HL-60 (cell line): ENCODE measurements around the gene TGM1.
"Not testable (repeated sequence)": the region's sequence is repeated elsewhere in the genome, so short reads cannot be mapped to it uniquely, and the experiment has no call there.

Source experiments
- DNase-seq, 2 experiments: peaks; one replicate each; pipeline ENCODE4 v3.0.0-alpha.2; 2010 to 2020; ENCODE audit warnings: low read depth in 1 of 2, low spot score in 1 of 2
- H3K27ac ChIP-seq: fragments of 250-450 bp; sonication (Bioruptor Pico); replicated peaks from 2 replicates; pipeline ENCODE4 v1.5.1; 2020; ENCODE audit warnings: mild to moderate bottlenecking, moderate library complexity
- H3K27me3 ChIP-seq: fragments of 250-450 bp; sonication (Bioruptor Pico); 2 replicates; pipeline ENCODE4 v1.5.1; 2021; ENCODE audit warnings: mild to moderate bottlenecking, moderate library complexity; ENCODE audit not compliant: insufficient read depth, poor library complexity, severe bottlenecking
- H3K4me3 ChIP-seq: replicated peaks from 2 replicates; pipeline ENCODE4 v1.5.1; 2011; ENCODE audit warnings: mild to moderate bottlenecking, control low read depth, low read length; ENCODE audit not compliant: insufficient read depth
- CTCF ChIP-seq: IDR thresholded peaks from one replicate; pipeline ENCODE4 v1.5.1; 2011; ENCODE audit warnings: low read length, control low read depth, inconsistent platforms; ENCODE audit not compliant: insufficient read depth
- GABPA ChIP-seq: IDR thresholded peaks from 2 replicates; pipeline ENCODE4 v1.6.1; 2012; ENCODE audit warnings: low read depth
- POLR2AphosphoS5 ChIP-seq: IDR thresholded peaks from 2 replicates; pipeline ENCODE4 v1.6.1; 2012; ENCODE audit warnings: low read depth
- REST ChIP-seq: IDR thresholded peaks from 2 replicates; pipeline ENCODE4 v1.6.1; 2012; ENCODE audit warnings: low read depth; ENCODE audit not compliant: insufficient replicate concordance
- SPI1 ChIP-seq: IDR thresholded peaks from 2 replicates; pipeline ENCODE4 v1.6.1; 2012; ENCODE audit warnings: low read depth, mild to moderate bottlenecking, borderline replicate concordance

The TGM1 gene

GRCh38 chr14:24249230-24250021 is 13.6 kb downstream of the TGM1 start:
- DNase-seq = no peak
- no peak overlapping the region for H3K4me3 ChIP-seq
- TF ChIP-seq POLR2AphosphoS5 (no peak), CTCF (no peak), REST (no peak), GABPA (no peak), SPI1 (no peak)
- no peaks in the 10 kb centered on the region for H3K27me3 ChIP-seq
- H3K27ac ChIP-seq = no peak overlapping the region

GRCh38 chr14:24247422-24247821 is 15.6 kb downstream of the TGM1 start:
- H3K27ac ChIP-seq = no peak overlapping the region
- no peak for TF ChIP-seq POLR2AphosphoS5
- no peak for TF ChIP-seq SPI1
- TF ChIP-seq CTCF = no peak
- TF ChIP-seq REST = no peak
- no peak for TF ChIP-seq GABPA
- no peaks in the 10 kb centered on the region for H3K27me3 ChIP-seq
- no peak for DNase-seq
- H3K4me3 ChIP-seq = no peak overlapping the region

GRCh38 chr14:24246765-24247212 is 16.2 kb downstream of the TGM1 start:
- Histone ChIP-seq H3K4me3 (no peak overlapping the region), H3K27ac (no peak overlapping the region), H3K27me3 (no peaks in the 10 kb centered on the region)
- TF ChIP-seq REST = no peak
- TF ChIP-seq CTCF = no peak
- no peak for TF ChIP-seq SPI1
- no peak for TF ChIP-seq GABPA
- no peak for TF ChIP-seq POLR2AphosphoS5
- DNase-seq = no peak

GRCh38 chr14:24245350-24245749 is 17.6 kb downstream of the TGM1 start:
- H3K27ac ChIP-seq, H3K27me3 ChIP-seq, H3K4me3 ChIP-seq, DNase-seq: not testable (repeated sequence)
